ENCODE results near the gene VPS45.

GRCh38 chr1:150152772-150153456 is 85.3 kb downstream of the VPS45 start:
- TF ChIP-seq POLR2A (IDR thresholded peaks at IDR 0.05; ENCODE audit: low read depth), result no peak
- peak; percentile 8 to 60 for TF ChIP-seq POLR2AphosphoS5 (IDR thresholded peaks at IDR 0.05)
- TF ChIP-seq CTCF (IDR thresholded peaks at IDR 0.05), result no peak
